ENCODE measurements around the gene ZNF552.
A peak's percentile ranks its signal among the peaks of the same experiment; 100 is the strongest.

DNA sequence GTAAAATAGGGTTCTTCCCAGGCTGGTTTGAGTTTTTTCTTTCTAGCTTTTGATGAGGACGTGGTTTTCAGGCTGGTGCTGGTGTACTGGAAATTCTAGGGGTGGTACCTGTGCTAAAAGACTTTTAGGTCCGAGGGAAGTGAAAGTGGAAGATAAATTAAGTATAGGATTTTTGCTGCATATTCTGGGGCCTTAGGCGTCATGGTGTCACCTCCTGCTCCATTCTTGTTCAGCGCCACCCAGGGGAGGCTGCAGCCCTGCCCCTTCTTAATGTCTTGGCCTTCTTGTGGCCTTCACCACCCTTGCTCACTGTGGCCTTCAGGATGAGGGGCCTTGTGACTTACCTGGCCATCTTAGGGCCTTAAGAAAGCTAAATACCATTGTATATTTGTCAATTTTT lies 12.4 kb downstream of the ZNF552 start:
- TF ChIP-seq, protein P1, sequence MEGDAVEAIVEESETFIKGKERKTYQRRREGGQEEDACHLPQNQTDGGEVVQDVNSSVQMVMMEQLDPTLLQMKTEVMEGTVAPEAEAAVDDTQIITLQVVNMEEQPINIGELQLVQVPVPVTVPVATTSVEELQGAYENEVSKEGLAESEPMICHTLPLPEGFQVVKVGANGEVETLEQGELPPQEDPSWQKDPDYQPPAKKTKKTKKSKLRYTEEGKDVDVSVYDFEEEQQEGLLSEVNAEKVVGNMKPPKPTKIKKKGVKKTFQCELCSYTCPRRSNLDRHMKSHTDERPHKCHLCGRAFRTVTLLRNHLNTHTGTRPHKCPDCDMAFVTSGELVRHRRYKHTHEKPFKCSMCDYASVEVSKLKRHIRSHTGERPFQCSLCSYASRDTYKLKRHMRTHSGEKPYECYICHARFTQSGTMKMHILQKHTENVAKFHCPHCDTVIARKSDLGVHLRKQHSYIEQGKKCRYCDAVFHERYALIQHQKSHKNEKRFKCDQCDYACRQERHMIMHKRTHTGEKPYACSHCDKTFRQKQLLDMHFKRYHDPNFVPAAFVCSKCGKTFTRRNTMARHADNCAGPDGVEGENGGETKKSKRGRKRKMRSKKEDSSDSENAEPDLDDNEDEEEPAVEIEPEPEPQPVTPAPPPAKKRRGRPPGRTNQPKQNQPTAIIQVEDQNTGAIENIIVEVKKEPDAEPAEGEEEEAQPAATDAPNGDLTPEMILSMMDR (IDR thresholded peaks at IDR 0.05; ENCODE audit: low read depth, low read length) = peak; percentile 67
- no peak for TF ChIP-seq EZH2phosphoT487 (IDR thresholded peaks at IDR 0.05; ENCODE audit: low read depth)
